HG03565 (cell line): ENCODE data around the gene ALG2.

Source experiments
- ATAC-seq: cut with Tn5 transposase; IDR thresholded peaks from one replicate; pipeline ENCODE4 v1.9.1; 2021; ENCODE audit warnings: mild to moderate bottlenecking, moderate library complexity; ENCODE audit not compliant: unreplicated experiment

Gene ALG2

GRCh38 chr9:99221621-99222415 is at the start of gene ALG2, which contains the start of gene SEC61B:
Gene ALG2, minus strand, starts transcription at chr9:99221942. Its CDS starts 48 bp downstream, at chr9:99221894.
Gene SEC61B, plus strand, starts transcription at chr9:99222282. Its CDS starts 82 bp downstream, at chr9:99222364.
- peak; percentile 82 for ATAC-seq

DNA sequence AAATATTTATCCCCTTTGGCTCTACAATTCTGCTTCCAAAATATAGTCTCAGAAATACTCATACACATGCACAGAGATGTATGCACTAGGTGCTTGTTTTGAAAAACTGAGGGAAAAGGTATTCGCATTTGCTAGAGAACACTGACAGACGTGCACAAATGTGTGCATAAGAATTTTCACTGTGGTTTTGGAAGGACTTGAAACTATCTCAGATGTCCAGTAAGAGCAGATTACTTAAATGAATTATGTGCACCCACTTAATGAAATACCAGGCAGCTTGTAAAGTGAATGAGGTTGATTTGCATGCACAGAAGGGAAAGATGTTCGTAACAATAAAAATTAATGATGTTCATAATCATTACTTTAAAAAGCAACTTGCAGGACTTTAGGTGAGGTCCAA is 48.7 kb upstream of the ALG2 start:
- ATAC-seq = no peak

- ATAC-seq = no peak
These were observed 47.7 kb upstream of the ALG2 start for GRCh38 chr9:99269416-99269815.

GRCh38 chr9:99266255-99267023 is 44.7 kb upstream of the ALG2 start:
- peak; percentile 59 for ATAC-seq

- no peak for ATAC-seq
These were observed 43.9 kb upstream of the ALG2 start for GRCh38 chr9:99265691-99266090.

DNA sequence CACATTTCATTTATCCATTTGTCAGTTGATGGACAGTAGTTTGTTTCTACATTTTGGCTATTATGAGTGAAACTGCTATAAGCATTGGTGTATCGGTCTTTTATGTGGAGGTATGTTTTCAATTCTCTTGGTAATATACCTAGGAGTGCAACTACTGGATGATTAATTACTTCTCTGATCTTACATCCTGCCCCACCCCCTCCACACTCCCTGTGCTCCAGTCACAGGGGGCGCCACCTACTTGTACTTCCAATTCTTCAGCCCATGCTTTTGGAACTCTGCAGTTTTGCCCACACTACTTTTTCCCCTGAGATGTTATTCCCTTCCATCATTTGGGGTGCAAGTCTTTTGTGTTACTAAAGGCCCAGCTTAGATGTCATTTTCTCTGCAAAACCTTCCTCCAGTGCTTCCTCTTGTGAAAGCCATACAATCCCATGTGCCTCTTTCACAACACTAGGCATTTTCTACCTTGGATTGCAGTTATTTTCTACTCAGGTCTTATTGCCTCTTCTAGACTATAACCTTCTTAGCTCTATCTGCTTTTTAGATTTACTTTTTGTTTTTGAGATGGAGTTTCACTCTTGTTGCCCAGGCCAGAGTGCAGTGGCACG is 42.4 kb upstream of the ALG2 start:
- no peak for ATAC-seq

GRCh38 chr9:99262949-99263418 is 41.2 kb upstream of the ALG2 start:
- ATAC-seq = peak; percentile 42

DNA sequence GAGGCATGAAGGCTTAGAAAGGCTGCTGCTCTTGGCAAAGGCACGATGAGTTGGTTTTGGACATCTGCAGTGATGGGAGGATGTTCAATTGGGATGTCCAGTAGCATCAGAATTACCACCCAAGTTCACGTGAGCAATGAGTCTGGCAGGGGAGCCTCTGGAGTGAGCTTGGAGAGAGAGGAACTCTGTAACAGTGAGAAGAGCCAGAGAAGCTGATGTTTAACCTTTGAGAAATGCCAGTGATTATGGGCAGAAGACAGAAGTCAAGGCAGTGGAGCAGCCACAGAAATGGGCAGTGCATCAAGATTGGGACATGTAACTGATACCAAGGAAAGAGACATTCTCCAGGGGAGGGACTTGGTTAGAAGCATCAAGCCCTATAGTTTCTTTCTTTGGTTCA is 40.2 kb upstream of the ALG2 start:
- ATAC-seq = no peak

- ATAC-seq = no peak
These were observed 37.6 kb upstream of the ALG2 start for GRCh38 chr9:99259231-99259918.

DNA sequence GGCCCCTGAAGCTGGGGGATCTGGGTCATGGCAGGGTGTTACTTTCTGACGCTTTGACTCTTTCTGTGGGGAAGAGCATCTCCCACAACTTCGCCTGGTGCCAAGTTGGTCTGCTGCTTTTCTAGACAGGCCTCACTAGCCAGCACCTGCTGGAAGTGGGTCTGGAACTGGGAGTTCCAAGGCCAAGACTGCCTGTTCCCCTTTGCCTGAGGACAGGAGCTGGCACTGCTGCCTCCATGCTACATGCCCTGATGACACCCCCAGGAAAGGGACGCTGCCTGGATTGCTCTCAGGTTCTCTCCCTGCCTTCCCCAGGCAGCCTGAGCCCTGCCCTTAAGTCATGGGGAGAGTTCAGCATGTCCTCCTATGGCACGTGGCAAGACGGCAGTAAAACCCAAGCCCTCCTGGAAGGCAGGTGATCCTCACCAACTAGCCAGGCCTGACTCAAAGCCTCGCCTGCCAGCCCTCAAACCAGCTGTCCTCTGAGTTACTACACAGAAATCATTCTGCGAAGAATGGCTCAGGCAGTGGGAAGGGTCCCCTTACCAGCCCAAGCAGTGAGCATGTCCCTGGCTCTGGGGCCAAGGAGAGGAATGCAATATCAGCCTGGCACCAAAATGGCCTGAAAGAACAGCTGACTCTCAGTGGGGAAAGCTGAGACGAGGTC is 36.1 kb upstream of the ALG2 start:
- no peak for ATAC-seq

GRCh38 chr9:99255651-99256050 is 33.9 kb upstream of the ALG2 start:
- no peak for ATAC-seq

GRCh38 chr9:99253772-99254431 is 32.2 kb upstream of the ALG2 start:
- ATAC-seq = peak; percentile 70

GRCh38 chr9:99253134-99253533 is 31.4 kb upstream of the ALG2 start:
- ATAC-seq = peak; percentile 42

DNA sequence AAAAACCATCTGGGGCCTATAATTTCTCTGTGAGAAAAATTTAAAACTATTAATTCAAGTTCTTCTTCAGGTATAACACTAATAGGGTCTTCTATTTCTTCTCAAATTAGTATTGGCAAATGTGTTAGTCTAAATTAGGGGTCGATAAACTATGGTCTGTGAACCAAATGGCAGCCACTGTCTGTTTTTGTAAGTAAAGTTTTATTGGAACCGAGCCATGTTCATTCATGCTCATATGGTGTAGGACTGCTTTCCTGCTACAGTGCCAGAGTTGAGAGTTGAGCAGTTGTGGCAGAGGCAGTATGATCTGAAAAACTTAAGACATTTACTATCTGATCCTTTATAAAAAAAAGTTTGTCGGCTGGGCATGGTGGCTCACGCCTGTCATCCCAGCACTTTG is 29.4 kb upstream of the ALG2 start:
- no peak for ATAC-seq

DNA sequence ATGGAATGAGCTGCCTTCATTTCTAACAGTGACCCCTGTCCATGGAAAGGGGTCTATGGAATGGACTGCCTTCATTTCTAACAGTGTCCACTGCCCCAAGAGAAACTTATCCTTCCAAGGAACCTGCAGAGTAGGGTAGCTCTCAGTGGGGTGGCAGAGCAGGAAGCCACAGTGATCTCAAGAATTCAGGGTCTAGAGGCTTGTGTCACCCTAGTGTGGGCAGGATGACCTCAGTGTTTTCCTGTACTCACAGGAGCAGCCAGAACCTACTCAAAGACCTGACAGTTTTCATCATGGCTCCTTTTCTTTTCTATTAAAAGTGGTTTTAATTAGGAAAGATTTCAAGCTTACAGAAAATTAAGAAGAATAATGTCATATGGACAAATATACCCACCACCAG is 27.9 kb upstream of the ALG2 start:
- no peak for ATAC-seq

GRCh38 chr9:99244344-99245260 is 22.9 kb upstream of the ALG2 start:
- peak; percentile 95 for ATAC-seq

DNA sequence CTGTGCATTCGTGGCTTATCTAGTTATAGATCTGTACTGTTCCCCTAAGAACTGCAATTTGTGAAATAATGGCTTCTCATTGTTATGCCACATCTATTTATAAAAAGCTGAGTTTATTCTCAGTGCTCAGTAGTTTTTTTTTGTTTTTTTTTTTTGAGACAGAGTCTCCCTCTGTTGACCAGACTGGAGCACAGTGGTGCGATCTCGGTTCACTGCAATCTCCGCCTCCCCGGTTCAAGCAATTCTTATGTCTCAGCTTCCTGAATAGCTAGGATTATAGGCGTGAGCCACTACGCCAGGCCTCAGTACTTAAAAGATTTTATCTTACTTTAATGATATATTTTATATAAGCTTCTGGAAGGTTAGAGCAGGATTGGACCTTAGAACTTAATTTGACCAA is 19.4 kb upstream of the ALG2 start:
- no peak for ATAC-seq

GRCh38 chr9:99239341-99240060 is 17.8 kb upstream of the ALG2 start:
- no peak for ATAC-seq
